ENCODE results near the gene RNF152.

The RNF152 gene

DNA sequence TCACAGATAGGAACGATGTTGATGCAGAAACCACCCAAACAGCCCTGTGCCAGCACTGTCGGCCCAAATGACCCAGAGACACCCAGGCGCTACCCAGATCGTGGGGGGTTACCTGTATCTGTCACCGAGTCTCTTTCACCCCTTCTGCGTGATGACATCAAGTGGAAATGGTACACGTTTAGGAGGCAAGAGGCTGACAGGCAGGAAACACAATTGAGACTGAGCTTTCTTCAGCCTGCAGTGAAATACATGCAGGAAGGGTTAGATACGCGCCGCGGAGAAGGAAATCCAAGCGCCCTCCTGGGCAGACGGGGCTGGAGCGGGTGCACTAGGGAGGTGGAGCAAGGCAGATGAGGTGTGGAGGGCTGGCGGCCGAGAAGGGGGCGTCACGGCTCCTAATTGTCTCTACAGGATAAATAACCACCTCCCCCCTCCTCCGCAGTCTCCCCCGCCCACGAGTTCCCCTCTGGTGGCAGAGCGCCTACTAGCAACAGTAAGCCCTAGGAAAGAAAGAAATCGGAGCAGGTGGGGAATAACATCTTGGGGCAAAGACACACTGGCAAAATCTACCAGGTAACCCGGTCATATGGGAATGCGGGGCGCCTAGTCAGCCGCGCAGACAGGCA lies at the start of gene RNF152:
TSS of gene RNF152 (minus strand) at position 325 of the 626 bp plus-strand sequence. CDS start 76,544 bp downstream, outside the sequence.
- DNase-seq: peak in 2 of 3 experiments; percentile 87 to 94

GRCh38 chr18:61941948-61942471 lies 49.2 kb upstream of the RNF152 start:
- no peak for DNase-seq

- no peak for DNase-seq
These were observed 46.4 kb upstream of the RNF152 start for GRCh38 chr18:61939046-61939674.

GRCh38 chr18:61935362-61935761 lies 42.6 kb upstream of the RNF152 start:
- no peak for DNase-seq

- DNase-seq: no peak
These were observed 39.0 kb upstream of the RNF152 start for GRCh38 chr18:61931654-61932379.

DNA sequence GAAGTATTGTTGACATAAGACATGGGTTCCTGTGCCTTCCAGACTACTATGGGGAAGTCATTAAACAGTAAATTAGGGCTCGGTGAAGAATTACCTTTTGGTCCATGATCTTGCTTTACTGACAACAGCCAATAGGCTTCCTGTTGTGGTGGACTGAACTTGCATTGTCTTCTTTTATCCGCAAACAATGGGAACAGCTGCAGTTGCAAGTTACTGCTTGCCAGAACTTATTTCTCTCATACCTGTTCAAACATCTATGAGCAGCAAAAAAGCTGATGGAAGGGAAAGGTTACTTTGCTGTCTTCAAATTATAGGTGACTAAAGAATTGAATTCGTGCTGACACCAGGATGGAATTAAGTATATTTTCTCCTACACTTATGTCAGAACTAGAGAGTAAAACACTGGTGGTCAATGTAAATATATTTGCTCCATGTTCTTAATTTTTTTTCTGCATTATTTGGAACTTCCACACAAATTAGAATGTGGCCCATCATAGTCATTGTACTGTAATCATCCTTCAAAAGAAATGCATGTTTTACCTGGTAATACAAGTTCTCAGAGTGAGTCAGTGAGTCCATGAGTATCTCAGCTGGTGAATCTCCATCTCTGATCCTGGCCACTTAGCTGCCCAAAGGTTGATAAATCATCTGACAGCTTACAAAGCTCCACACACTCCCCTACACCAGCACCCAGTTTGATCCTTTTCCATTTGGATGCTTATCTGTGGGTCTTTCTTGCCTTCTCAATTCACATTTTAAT lies 37.3 kb upstream of the RNF152 start:
- DNase-seq: peak in 2 of 3 experiments; percentile 74 to 96

DNA sequence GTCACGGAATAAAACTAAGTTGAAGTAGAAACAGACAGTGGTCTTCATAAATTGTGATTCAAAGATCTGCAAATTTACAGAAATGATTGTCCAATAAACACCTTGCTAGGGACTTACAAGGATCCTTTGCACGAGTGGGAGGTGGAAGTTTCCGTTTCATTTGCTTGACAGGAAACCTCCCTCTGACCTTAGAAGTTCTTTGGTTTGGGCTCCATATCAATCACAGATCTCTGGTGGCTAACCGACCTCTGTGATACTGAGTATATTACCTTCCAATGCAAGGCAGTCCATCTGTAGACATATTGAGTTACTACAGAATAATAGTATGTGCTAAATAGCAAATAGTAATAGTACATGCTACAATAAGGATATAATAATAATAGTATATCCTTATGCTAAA lies 33.7 kb upstream of the RNF152 start:
- no peak for DNase-seq

DNA sequence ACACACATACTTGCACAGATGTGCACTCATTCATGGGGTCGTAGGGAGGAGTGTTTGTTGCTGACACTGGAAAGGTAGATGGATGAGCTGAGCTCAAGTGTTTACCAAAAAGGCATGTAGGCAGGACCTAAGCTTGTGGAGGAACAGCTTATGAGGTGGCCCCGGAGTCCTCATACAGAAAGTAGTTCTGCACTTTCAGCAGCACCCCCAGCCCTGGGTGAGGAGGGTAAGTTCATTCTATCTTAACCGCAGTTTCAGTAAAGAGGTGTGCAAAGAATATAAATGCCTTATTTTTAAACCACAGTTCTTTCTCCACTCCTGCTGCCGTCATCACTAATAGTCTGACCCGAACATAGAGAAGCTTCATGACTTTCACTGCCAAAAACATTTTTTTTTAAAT lies 31.7 kb upstream of the RNF152 start:
- DNase-seq: no peak

DNA sequence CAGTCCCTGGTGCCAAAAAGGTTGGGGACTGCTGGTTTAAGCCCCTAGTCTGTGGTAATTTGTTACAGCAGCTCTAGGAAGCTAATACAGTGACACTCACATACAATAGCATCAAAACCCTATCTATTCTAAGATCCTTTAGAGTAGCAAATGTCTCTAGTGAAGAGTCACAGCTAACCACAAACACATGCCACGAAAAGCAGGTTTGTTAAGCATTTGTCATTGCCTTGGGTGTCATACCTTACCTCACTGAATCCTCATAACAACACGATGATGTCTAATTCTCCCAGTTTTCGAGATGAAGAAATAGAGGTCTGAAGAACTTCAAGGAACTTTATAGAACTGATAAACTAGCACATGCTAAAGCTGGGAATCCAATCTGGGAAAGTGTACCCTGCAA lies 29.6 kb upstream of the RNF152 start:
- no peak for DNase-seq

DNA sequence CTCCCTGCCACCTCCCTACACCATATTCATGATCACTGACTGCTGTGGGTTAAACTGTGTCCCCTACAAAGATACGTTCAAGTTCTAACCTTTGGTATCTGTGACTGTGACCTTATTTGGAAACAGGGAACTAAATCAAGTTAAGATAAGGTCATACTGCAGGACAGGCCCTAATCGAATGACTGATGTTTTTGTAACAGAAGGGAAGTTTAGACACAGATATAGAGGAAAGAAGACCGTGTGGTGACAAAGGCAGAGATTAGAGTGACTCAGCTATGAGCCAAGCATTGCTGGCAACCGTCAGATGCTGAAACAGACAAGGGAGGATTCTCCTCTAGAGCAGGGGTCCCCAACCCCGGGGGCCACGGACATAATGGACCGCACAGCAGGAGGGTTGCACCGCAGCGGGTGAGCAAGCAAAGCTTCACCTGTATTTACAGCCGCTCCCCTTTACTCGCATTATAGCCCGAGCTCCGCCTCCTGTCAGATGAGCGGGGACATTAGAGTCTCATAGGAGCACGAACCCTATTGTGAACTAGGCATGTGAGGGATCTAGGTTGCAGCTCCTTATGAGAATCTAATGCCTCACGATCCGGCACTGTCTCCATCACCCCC lies 28.9 kb upstream of the RNF152 start:
- no peak for DNase-seq

DNA sequence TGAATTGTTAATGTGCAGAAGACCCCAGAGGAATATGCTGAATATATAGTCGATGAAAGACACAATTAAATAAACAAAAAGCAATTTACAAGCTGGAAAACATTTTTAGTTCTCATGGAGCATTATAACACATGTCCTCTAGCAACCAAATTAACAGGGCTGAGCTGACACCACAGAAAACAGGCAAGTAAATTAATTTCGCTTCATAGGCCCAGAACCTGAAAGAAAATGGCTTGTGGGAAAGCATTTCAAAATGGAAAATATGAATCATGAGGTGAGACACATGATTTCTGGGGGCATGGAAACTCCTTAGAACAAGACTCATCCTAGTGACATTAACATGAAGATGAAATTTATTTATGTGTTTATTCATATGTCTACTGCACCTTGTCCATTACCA lies 25.0 kb upstream of the RNF152 start:
- DNase-seq: no peak

DNA sequence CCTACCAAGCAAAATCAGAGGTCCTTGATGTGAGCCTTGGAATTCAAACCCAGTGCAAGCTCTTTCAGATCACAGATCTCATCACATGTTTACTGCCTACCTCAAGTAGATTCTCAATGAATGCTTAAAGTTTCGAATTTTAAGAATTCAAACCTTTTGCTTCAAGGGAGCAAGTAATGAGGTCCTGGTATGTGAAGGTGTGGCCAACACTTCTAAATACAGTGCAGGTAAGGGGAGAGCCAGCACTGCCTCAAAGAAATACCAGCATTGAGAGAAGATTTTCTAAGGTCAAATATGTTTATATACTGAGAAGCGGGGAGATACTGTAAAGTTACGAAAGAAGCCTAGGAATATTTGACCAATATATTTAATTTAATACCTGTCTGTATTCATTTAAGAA lies 19.7 kb upstream of the RNF152 start:
- DNase-seq: no peak

DNA sequence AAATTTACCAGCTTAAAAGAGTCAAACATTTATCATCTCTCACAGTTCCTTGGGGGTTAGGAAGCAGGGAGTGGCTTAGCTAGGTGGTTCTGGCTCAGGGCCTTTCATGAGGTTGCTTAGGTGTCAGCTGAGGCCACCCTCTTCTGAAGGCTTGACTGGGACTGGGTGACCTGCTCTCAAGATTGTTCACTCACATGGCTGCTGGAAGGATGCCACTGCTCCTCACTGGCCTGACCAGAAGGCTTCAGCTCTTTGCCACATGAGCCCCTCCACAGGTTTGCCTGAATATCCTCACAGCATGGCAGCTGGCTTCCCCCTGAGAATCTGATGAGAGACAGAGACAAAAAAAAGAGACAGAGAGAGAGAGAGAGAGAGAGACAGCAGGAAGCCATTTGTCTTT lies 17.3 kb upstream of the RNF152 start:
- no peak for DNase-seq

DNA sequence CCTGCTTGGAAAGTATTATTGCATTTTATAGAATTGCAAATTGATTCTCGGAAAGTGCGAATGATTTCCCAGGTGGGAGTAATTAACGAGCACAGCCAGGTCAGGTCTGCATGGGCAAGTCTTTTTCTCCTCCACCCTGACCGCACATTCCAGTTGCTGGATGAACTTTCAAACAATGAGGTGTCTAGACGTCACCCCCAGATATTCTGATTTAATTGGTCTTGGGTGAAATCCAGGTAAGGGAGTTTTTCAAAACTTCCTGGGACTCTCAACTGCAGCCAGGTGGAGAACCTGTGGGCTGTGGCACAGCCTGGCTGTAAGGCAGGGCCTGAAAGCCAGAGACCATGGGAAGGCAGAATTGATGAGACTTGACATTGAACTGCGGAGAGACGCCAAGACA lies 15.9 kb upstream of the RNF152 start:
- DNase-seq: no peak

DNA sequence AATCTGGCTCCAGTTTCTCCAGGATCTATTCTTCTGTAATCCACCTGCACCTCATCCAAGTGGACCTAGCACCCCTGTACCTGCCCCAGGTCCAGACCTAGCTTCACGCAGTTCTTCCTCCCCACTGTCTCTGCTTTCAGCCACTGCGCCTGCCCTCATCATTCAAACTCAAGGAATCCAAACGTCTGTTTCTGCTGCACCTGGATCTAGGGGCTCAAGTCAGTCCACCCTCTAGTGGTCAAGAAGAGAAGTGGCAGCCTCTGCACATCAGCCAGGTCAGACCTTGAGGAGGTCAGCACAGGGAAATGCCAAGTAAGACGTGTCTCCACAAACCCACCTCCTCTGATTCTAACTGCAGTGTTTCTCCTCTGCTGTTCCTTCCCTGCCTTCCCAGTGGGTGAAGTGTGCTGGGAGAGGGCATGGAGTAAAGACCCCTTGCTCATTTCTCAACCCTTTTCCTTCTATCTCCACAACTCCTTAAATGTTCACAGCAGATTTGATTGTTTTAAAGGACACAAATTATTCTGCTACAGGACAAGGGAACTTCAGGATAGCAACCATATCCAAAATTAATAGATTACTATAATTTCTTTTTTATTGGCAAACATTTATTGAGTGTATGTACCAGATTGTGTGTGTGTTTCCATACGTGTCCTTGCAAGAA lies 8.6 kb upstream of the RNF152 start:
- DNase-seq: peak; percentile 57 to 85 (median 64)

DNA sequence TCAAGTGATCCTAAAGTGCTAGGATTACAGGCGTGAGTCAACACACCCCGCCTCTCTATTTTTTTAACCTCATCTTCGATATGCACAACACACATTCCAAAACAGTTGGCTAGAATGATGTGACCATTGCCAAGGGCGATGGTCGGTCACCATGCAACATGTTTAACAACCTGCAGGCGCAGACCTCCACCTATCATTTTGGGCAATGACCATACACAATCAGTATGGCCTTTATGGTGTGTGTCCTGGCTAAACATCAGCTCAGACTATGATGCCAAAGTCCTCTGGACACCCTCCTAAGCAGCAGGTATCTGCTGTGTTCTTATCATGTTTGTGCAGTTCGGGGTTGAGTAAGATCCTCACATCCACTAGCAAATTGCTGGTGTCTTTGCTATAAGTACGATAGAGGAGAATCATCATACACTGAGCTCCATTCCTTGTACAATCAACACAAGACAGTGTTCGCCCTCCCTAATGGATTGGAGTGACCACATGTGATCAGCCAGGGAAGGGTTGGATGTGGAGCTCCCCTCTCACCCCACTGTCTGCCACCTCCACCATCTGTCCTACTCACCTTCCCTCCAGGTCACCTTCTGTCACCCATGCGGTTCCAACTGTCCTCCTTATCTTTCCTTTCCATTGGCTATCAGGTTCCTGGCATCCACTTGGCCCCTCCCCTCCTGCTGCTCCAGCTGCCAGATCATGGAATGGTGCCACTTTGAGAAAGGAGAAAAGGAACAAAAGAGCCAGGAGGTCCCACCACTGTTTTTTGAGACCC lies 7.9 kb upstream of the RNF152 start:
- DNase-seq: no peak

DNA sequence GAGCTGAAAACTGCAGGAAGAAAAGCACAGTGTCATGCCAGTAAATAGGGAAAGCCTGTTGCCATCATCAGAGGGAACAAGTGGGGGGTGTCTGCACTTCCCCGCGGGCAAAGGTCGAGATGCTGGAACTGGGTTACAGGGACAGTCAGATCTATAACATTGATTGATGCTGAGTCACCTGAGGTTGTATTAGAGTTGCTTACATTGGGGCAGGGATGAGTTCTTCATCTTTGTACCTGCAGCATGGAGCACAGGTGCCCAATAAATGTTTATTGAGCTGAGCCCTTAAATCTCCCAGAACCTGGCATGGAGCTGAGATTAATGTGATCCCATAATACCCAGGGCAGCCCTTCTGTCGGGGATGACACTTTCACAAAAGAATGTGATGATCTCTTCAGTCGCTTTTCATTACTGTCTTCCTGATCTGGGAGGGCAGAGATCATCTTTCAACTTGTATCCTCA lies 5.9 kb upstream of the RNF152 start:
- no peak for DNase-seq

- DNase-seq: no peak
These were observed 4.0 kb upstream of the RNF152 start for GRCh38 chr18:61896757-61897156.

DNA sequence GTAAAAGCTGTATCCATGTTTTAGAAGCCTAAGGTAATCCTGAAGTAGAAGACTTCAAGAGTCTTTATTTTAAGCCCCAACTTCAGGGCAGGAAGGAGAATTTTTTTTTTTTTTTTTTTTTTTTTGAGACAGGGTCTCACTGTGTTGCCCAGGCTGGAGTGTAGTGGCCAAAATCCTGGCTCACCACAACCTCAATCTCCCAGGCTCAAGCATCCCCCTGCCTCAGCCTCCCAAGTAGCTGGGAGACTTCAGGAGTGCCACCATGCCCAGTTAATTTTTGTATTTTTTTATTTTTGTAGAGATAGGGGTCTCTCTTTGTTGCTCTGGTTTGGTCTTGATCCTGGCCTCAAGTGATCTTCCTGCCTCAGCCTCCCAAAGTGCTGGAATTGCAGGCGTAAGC lies 3.3 kb upstream of the RNF152 start:
- DNase-seq: no peak

DNA sequence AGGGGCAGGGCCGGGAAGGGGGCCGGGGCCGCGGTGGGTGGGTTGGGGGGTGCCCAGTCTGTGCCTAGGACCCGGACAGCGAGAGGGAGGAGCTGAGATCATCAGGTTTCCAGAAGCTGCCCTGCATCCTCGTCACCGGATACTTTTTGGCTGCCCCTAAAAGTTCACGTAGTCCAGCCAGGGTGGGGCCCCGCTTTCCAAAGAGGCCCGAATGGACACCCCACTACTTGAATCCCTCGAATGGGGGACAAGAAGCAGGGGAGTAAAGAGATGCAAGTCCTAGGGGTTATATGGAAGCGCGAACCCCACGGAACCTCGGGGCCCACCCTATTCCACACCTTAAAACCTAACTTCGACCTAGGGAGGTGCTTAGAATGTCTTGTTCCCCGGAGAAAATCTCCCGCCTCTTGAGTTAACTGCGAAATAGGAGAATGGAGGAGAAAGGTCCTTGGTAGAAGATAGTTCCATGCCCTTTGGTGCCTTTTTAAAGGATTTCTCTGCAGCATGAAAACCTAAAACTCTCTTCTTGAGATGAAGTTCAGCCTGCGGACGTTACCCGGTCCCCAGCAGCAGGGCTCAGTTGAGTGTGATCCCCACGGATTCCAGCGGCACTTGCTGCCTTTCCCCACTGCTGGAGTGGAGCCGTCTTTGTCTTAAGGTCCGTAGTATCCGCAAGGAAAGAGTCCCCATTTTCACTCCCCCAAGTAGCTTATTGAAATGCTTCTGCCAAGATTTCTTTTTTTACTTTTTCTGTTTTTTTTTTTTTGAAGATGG lies 2.1 kb upstream of the RNF152 start:
- DNase-seq: no peak
